HCT116 (cell line): Measurements from ENCODE around the gene SRGAP3.

Source experiments
- EZH2 ChIP-seq: fragments of 200-600 bp; sonication (generic); IDR thresholded peaks from 2 replicates; pipeline ENCODE4 v1.6.1; 2017; ENCODE audit warnings: antibody characterized with exemption, mixed run types
- JUND ChIP-seq: IDR thresholded peaks from 2 replicates; pipeline ENCODE4 v1.6.1; 2012
- POLR2A ChIP-seq: IDR thresholded peaks from 2 replicates; pipeline ENCODE4 v1.7.0; 2011; ENCODE audit warnings: borderline replicate concordance; ENCODE audit not compliant: insufficient read depth, insufficient read length; ENCODE audit errors: extremely low read depth
- SIN3A ChIP-seq: IDR thresholded peaks from 2 replicates; pipeline ENCODE4 v1.6.1; 2012; ENCODE audit warnings: low read depth
- TF ChIP-seq, protein P1 (sequence below), 3 experiments: fragments of 200-600 bp in 1 of 3; sonication (generic) in 1 of 3; IDR thresholded peaks in 2 of 3; conservative IDR thresholded peaks in 1 of 3; 2 replicates each; pipeline ENCODE4 v1.5.1; 2012 to 2017; ENCODE audit warnings: low read depth in 2 of 3, low read length in 2 of 3, antibody characterized with exemption in 1 of 3, borderline replicate concordance in 1 of 3, control low read depth in 1 of 3, mild to moderate bottlenecking in 1 of 3, mixed read lengths in 1 of 3, mixed run types in 1 of 3, moderate library complexity in 1 of 3; ENCODE audit not compliant: insufficient read depth in 1 of 3

GRCh38 chr3:9208605-9209152, 40.8 kb downstream of the SRGAP3 start:
- TF ChIP-seq EZH2 (no peak), JUND (no peak), POLR2A (no peak), SIN3A (no peak)
- TF ChIP-seq, protein P1, sequence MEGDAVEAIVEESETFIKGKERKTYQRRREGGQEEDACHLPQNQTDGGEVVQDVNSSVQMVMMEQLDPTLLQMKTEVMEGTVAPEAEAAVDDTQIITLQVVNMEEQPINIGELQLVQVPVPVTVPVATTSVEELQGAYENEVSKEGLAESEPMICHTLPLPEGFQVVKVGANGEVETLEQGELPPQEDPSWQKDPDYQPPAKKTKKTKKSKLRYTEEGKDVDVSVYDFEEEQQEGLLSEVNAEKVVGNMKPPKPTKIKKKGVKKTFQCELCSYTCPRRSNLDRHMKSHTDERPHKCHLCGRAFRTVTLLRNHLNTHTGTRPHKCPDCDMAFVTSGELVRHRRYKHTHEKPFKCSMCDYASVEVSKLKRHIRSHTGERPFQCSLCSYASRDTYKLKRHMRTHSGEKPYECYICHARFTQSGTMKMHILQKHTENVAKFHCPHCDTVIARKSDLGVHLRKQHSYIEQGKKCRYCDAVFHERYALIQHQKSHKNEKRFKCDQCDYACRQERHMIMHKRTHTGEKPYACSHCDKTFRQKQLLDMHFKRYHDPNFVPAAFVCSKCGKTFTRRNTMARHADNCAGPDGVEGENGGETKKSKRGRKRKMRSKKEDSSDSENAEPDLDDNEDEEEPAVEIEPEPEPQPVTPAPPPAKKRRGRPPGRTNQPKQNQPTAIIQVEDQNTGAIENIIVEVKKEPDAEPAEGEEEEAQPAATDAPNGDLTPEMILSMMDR (IDR thresholded peaks at IDR 0.05 in 2 of 3, conservative IDR thresholded peaks at IDR 0.05 in 1 of 3; ENCODE audit: borderline replicate concordance in 1 of 3, insufficient read depth in 1 of 3, low read depth in 2 of 3, low read length in 2 of 3): no peak
